GM12865 (cell line): Measurements from ENCODE around the gene MACO1.
"Not testable (repeated sequence)": the region's sequence is repeated elsewhere in the genome, so short reads cannot be mapped to it uniquely, and the experiment has no call there.

ENCODE experiments used
- DNase-seq: peaks from one replicate; pipeline ENCODE4 v3.0.0; 2010; ENCODE audit warnings: low read depth
- H3K4me3 ChIP-seq: 2 replicates; pipeline ENCODE4 v1.5.1; 2011; ENCODE audit warnings: mild to moderate bottlenecking, low read depth, low read length, control low read depth
- TF ChIP-seq, protein P1 (sequence below): IDR thresholded peaks from 2 replicates; pipeline ENCODE4 v1.5.1; 2011; ENCODE audit warnings: low read length, control low read depth, low read depth, inconsistent platforms; ENCODE audit not compliant: insufficient read depth; ENCODE audit errors: missing control alignments

Gene MACO1

GRCh38 chr1:25430073-25430966 is at the start of gene MACO1:
Gene MACO1 (plus strand): TSS chr1:25430897. CDS start chr1:25431099, 202 bp downstream.
- H3K4me3 ChIP-seq = peak within 1 kb of the TSS; percentile 92
- DNase-seq = peak; percentile 96
- TF ChIP-seq, protein P1, sequence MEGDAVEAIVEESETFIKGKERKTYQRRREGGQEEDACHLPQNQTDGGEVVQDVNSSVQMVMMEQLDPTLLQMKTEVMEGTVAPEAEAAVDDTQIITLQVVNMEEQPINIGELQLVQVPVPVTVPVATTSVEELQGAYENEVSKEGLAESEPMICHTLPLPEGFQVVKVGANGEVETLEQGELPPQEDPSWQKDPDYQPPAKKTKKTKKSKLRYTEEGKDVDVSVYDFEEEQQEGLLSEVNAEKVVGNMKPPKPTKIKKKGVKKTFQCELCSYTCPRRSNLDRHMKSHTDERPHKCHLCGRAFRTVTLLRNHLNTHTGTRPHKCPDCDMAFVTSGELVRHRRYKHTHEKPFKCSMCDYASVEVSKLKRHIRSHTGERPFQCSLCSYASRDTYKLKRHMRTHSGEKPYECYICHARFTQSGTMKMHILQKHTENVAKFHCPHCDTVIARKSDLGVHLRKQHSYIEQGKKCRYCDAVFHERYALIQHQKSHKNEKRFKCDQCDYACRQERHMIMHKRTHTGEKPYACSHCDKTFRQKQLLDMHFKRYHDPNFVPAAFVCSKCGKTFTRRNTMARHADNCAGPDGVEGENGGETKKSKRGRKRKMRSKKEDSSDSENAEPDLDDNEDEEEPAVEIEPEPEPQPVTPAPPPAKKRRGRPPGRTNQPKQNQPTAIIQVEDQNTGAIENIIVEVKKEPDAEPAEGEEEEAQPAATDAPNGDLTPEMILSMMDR = no peak

- H3K4me3 ChIP-seq, DNase-seq: not testable (repeated sequence)
Observed at GRCh38 chr1:25382543-25382942, 48.2 kb upstream of the MACO1 start.

DNA sequence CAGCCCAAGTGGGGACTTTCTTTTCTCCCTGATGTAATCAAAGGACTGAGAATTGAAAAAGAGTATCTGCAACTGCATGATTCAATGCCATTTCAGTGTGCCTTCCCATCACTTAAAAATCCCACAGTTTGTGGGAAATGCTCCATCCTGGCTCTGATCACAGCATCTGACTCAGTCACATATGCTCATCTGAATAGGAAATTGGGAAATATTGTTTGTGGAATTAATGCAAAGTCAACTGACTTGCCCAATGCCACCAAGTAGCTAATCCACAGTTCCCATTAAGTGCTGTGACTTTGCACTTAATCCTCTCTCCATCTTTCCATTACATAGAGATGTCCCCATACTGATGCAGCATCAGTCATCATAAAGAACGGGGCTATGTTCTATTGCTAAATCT is 47.6 kb upstream of the MACO1 start:
- H3K4me3 ChIP-seq, DNase-seq: not testable (repeated sequence)

GRCh38 chr1:25383875-25384274 is 46.8 kb upstream of the MACO1 start:
- DNase-seq, H3K4me3 ChIP-seq: not testable (repeated sequence)

DNA sequence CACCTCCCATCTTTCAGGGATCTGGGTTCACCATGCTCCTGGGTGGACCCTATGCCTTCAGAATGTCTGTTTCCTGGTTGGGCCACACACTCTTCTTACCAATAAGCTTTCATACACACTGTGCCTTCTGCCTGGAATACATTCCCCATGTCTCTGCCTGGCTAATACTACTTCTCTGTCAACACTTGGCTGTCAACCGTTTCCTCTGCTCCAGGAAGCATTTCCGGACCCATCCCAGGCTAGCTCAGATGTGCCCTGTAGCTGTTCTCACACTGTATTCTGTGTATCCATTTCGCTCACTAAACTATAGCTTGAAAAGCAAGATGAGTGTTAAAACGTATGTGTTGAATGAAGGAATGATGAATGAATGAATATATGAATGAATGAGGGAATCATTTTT is 43.6 kb upstream of the MACO1 start:
- not testable (repeated sequence) for H3K4me3 ChIP-seq, DNase-seq

- not testable (repeated sequence) for DNase-seq, H3K4me3 ChIP-seq
Observed at GRCh38 chr1:25388691-25389090, 42.0 kb upstream of the MACO1 start.

GRCh38 chr1:25389721-25390120 is 41.0 kb upstream of the MACO1 start:
- not testable (repeated sequence) for DNase-seq

GRCh38 chr1:25392841-25393240 is 37.9 kb upstream of the MACO1 start:
- no peak for DNase-seq
- H3K4me3 ChIP-seq = no peak overlapping the region
- TF ChIP-seq, protein P1 = no peak

More at GRCh38 chr1:25389721-25390120, 41.0 kb upstream of the MACO1 start:
- not testable (repeated sequence) for H3K4me3 ChIP-seq

- not testable (repeated sequence) for DNase-seq, H3K4me3 ChIP-seq
Observed at GRCh38 chr1:25397549-25397948, 33.1 kb upstream of the MACO1 start.

- H3K4me3 ChIP-seq, DNase-seq: not testable (repeated sequence)
Observed at GRCh38 chr1:25398079-25398478, 32.6 kb upstream of the MACO1 start.

- not testable (repeated sequence) for DNase-seq, H3K4me3 ChIP-seq
- TF ChIP-seq, protein P1 = peak; percentile 26
Observed at GRCh38 chr1:25402947-25403803, 27.5 kb upstream of the MACO1 start.

DNA sequence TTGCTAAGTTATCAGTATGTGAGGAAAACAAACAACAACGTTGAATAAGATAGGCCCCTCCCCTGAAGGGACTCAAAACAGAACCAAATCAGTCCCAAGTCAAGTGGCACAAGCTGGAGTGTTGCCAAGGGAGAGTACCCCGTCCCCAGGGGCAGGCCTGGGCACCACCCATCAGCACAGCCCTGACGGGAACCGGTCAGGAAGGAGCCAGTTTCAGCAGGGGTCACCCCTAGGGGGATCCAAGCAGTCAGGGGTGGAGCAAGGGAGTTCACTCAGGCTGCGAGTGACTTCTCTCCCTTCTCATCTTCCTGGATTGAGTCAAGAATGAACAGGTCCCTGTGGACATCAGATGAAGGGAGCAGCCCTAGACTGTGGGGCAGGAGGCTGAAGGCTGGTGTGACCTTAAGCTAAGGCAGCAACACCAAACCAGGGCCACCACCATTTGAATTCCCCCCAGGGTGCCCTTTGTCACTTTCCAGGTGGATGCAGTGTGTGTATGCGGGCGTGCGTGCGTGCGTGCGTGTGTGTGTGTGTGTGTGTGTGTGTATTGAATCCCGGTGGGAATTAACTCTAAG is 24.9 kb upstream of the MACO1 start:
- not testable (repeated sequence) for H3K4me3 ChIP-seq, DNase-seq

GRCh38 chr1:25409641-25410427 is 20.9 kb upstream of the MACO1 start:
- H3K4me3 ChIP-seq, DNase-seq: not testable (repeated sequence)
